ENCODE measurements around the gene CENATAC. TPM values are rescaled to one million over a fixed set of nuclear protein-coding genes. Genes with fewer than 3 reads are reported as not detected.
"Not testable (repeated sequence)": the region's sequence is repeated elsewhere in the genome, so short reads cannot be mapped to it uniquely, and the experiment has no call there.

CENATAC gene
- total RNA-seq, 1 donor from 2014 or later, result 36.4 TPM

DNA sequence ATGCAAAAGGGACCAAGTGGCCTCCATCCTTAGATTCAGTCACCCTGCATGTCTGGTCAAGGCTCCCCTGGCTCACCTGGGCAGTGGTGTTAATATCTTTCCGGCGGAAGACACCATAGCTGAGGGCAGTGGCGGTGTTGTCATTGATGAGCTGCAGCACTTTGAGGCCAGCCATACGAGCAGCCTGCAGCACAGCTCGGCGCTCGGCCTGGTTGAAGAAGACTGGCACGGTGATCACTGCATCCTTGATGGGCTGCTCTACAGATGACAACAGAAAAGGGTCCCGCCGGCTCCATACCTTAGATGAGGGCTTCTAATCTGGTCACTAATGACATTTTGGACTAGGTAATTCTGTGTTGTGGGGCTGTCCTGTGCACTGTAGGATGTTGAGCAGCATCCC is 56.5 kb downstream of the CENATAC start:
- Mint-ChIP-seq H3K9me3 (no peaks in the 10 kb centered on the region), H3K27ac (no peak overlapping the region), H3K27me3 (no peaks in the 10 kb centered on the region), H3K36me3 (peaks cover 22% of the 10 kb centered on the region), H3K4me1 (ENCODE audit: unreplicated experiment) (peaks cover 11% of the 10 kb centered on the region), H3K4me3 (peak overlapping the region; percentile 69)
- TF ChIP-seq, protein P1, sequence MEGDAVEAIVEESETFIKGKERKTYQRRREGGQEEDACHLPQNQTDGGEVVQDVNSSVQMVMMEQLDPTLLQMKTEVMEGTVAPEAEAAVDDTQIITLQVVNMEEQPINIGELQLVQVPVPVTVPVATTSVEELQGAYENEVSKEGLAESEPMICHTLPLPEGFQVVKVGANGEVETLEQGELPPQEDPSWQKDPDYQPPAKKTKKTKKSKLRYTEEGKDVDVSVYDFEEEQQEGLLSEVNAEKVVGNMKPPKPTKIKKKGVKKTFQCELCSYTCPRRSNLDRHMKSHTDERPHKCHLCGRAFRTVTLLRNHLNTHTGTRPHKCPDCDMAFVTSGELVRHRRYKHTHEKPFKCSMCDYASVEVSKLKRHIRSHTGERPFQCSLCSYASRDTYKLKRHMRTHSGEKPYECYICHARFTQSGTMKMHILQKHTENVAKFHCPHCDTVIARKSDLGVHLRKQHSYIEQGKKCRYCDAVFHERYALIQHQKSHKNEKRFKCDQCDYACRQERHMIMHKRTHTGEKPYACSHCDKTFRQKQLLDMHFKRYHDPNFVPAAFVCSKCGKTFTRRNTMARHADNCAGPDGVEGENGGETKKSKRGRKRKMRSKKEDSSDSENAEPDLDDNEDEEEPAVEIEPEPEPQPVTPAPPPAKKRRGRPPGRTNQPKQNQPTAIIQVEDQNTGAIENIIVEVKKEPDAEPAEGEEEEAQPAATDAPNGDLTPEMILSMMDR (conservative IDR thresholded peaks at IDR 0.05), result no peak
- DNase-seq (ENCODE audit: extremely low spot score, unreplicated experiment), result no peak

DNA sequence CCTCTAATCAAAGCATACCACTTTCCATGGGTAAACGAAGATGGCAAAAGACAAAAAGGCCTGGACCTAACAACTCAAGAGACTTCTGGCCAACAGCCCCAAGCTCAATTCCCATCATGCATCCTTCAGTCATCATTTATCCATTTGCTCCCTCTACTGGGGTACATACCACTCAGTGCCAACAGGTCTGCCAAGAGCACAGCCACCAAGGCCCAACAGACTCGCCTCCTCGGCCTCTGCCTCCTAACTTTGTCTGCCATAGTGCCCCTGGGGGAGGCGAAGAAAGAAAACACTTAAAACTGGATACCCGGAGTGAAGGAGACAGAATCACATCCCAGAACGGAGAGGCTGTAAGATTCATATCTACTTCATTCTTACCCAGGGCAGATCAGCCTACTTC is 58.0 kb downstream of the CENATAC start:
- Mint-ChIP-seq H3K36me3 (peaks cover 22% of the 10 kb centered on the region), H3K27me3 (no peaks in the 10 kb centered on the region), H3K9me3 (no peaks in the 10 kb centered on the region), H3K27ac (peak overlapping the region; percentile 88), H3K4me1 (ENCODE audit: unreplicated experiment) (peaks cover 11% of the 10 kb centered on the region), H3K4me3 (peak overlapping the region; percentile 90)
- no peak for DNase-seq (ENCODE audit: extremely low spot score, unreplicated experiment)
- TF ChIP-seq, protein P1 (conservative IDR thresholded peaks at IDR 0.05), result peak; percentile 16

DNA sequence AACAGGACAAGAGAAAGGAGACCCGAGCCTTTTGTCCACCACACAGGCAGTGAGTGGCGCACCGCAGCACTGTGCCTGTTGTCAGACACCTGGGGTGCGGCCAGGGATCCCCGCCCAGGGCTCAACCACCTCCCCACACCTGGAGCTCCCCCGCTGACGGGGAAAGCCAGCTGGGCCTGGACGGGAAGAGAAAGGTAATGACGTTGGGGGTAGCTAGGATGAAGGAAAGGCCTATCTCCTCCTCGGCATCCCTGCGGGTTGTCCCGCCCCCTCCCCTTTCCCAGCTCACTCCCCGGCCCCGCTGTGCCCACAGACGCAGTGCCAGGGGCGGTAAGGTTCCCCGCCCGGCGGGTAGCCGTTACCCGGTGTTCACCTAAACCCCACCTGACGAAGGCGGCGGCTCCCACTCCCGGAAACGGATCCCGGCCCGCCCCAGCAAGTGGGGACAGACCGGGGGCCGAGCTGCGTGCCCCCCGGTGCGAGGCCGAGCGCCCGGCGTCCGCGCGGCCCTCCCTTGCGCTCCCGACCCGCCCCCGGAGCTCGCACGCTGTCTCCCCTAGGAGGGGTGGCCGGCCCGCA is 58.6 kb downstream of the CENATAC start:
- peak overlapping the region; percentile 90 for H3K27ac Mint-ChIP-seq
- H3K4me3 Mint-ChIP-seq, result peak overlapping the region; percentile 90
- TF ChIP-seq, protein P1 (conservative IDR thresholded peaks at IDR 0.05), result no peak
- H3K36me3 Mint-ChIP-seq, result peaks cover 22% of the 10 kb centered on the region
- no peak for DNase-seq (ENCODE audit: extremely low spot score, unreplicated experiment)
- H3K27me3 Mint-ChIP-seq, result no peaks in the 10 kb centered on the region
- H3K9me3 Mint-ChIP-seq, result no peaks in the 10 kb centered on the region
- H3K4me1 Mint-ChIP-seq (ENCODE audit: unreplicated experiment), result peaks cover 11% of the 10 kb centered on the region

DNA sequence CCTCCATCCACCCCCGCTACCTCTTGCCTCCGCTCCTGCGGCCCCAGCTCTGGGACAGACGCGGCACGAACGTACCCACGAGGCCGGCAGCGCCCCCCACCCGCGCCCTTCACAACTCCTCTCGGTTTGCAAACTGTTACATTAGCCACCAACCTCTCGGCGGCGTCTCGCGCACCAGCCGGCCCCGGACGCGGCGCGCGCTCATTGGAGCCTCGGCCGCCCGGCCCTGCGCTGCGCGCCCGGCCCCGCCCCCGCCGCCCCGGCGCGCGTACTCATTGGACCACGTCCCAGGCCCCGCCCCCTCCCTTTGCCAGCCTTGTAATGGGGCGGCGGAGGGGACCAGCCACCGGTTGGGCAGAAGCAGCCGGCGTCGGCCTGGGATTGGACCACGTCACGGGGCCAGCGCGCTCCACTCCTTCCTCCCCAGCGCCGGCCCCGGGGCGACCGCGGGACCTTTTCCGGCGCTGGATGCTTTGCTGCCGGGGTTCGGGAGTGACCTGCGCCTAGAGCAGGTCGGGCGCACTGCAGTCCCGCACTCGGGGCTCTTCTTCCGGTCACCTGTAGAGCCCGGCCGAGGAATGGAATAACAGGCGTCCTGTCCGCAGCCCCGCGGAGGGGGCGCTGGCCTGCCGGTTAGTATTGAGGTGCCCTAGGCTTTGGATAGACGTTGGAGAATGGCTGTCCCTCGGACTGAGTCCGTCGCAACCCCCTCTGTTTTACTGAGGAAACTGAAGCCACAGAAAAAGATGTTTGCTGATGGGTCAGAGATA is 59.2 kb downstream of the CENATAC start, which contains the start of gene HYOU1:
TSS of gene HYOU1 (minus strand) at position 206 of the 770 bp plus-strand sequence. CDS start 1,045 bp downstream, outside the sequence.
- peak; percentile 99 for DNase-seq (ENCODE audit: extremely low spot score, unreplicated experiment)
- TF ChIP-seq, protein P1 (conservative IDR thresholded peaks at IDR 0.05), result peak; percentile 49
- peaks cover 11% of the 10 kb centered on the region for H3K4me1 Mint-ChIP-seq (ENCODE audit: unreplicated experiment)
- H3K36me3 Mint-ChIP-seq, result peaks cover 20% of the 10 kb centered on the region
- H3K4me3 Mint-ChIP-seq, result peak within 1 kb of the TSS; percentile 90
- no peaks in the 10 kb centered on the region for H3K9me3 Mint-ChIP-seq
- H3K27me3 Mint-ChIP-seq, result no peaks in the 10 kb centered on the region
- peak within 1 kb of the TSS; percentile 90 for H3K27ac Mint-ChIP-seq

DNA sequence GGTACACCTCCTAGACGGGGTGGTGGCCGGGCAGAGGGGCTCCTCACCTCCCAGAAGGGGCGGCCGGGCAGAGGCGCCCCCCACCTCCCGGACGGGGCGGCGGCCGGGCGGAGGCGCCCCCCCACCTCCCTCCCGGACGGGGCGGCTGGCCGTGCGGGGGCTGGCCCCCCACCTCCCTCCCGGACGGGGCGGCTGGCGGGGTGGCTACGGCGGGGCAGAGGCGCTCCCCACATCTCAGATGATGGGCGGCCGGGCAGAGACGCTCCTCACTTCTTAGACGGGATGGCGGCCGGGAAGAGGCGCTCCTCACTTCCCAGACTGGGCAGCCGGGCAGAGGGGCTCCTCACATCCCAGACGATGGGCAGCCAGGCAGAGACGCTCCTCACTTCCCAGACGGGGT is 61.2 kb downstream of the CENATAC start:
- not testable (repeated sequence) for H3K36me3 Mint-ChIP-seq; DNase-seq (ENCODE audit: extremely low spot score, unreplicated experiment); H3K9me3 Mint-ChIP-seq; H3K4me3 Mint-ChIP-seq; H3K27ac Mint-ChIP-seq; H3K27me3 Mint-ChIP-seq
- peaks cover 11% of the 10 kb centered on the region for H3K4me1 Mint-ChIP-seq (ENCODE audit: unreplicated experiment)

DNA sequence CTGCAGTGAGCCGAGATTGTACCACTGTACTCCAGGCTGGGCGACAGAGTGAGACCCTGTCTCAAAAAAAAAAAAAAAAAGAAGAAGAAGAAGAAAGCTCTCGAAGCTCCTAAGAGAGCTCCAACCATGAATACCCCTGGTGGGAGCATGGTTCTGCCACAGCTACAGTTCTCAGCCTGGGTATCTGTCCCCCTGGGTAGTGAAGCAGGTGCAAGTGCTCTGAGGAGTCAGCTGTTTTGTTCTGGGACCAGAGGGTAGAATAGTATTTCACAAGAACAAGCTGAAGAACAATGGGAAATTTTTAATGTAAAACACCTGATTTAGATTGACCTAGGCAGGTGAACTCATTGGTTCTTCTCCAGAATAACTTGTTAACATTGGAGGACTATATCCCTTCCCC is 63.3 kb downstream of the CENATAC start:
- TF ChIP-seq, protein P1 (conservative IDR thresholded peaks at IDR 0.05), result no peak
- Mint-ChIP-seq H3K36me3 (no peaks in the 10 kb centered on the region), H3K27me3 (no peaks in the 10 kb centered on the region), H3K4me1 (ENCODE audit: unreplicated experiment) (peaks cover 4% of the 10 kb centered on the region), H3K4me3 (no peak overlapping the region), H3K27ac (no peak overlapping the region), H3K9me3 (no peaks in the 10 kb centered on the region)
- DNase-seq (ENCODE audit: extremely low spot score, unreplicated experiment), result no peak

Measured in type B pancreatic cell (in vitro differentiated cells).